Middle frontal gyrus (tissue), 1 donor: Measurements from ENCODE around the gene MESP2.

Experiments used
- DNase-seq: peaks from one replicate; pipeline ENCODE4 v3.0.0-alpha.2; 2015; ENCODE audit warnings: low spot score; ENCODE audit errors: extremely low spot score

MESP2 gene

DNA sequence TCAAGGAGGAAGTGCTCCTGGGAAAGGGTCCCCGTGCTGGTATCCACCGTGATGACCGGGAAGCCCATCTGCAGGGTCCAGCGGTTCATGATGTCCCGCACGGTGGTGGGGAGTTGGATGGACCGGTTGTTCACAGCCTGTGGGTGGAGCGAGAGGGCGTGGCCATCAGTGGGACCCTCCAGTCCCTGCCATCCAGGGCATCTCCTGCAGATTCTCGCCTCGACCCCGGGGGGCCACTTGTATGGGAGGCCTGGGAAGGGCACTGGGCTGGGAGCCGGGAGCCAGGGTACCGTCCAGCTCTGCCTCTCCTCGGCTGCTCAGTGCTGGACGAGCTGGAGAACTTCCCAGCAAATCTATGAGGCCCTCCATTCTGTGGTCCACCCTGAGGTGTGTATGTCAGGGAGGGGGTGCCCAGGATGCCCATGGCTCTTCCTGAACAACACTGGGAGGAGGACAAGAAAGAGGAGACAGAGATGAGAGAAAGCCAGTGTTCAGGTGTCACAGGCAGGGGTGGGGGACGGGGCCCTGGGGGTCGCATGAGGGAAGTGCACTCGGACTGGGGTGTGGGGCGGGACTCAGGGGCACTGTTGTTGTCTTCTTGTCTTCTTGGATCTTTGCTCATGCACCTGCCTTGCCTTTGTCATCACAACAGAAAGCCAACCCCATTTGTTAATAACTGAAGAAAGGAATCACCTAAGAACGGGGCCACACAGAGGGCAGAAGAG lies 25.5 kb downstream of the MESP2 start:
- DNase-seq = no peak

DNA sequence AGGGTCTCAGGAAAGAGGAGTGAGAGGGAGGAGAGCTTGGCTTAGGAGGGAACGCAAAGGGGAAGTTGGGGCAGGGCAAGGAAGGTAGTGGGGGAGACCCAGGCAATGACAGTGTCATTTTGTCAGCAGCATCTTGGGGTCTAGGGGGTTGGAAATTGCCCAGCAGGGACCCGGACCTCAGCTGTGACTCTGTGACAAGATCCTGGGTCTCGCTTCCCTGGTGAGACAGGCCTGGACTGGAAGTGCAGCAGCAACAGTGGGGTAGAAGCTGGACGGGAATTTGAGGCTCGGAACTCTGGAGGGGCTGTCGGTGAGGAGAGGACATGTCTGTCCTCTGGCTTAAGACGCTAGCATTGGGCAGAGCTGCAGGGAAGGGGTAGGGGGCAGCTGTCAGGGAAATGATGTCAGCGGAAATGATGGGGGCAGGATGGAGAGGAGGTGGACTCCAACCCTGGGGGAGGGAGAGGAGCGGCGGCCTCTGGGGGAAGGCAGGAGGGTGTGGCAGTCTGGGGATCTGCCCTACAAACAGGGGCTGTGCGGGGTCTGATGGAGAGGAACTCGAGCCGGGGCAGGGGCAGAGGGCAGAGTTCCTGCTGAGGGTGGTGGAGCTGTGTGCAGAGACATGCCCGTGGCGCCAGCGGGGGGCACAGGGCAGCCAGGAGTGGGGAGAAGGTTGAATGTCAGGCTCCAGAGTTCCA lies 26.2 kb downstream of the MESP2 start:
- no peak for DNase-seq

DNA sequence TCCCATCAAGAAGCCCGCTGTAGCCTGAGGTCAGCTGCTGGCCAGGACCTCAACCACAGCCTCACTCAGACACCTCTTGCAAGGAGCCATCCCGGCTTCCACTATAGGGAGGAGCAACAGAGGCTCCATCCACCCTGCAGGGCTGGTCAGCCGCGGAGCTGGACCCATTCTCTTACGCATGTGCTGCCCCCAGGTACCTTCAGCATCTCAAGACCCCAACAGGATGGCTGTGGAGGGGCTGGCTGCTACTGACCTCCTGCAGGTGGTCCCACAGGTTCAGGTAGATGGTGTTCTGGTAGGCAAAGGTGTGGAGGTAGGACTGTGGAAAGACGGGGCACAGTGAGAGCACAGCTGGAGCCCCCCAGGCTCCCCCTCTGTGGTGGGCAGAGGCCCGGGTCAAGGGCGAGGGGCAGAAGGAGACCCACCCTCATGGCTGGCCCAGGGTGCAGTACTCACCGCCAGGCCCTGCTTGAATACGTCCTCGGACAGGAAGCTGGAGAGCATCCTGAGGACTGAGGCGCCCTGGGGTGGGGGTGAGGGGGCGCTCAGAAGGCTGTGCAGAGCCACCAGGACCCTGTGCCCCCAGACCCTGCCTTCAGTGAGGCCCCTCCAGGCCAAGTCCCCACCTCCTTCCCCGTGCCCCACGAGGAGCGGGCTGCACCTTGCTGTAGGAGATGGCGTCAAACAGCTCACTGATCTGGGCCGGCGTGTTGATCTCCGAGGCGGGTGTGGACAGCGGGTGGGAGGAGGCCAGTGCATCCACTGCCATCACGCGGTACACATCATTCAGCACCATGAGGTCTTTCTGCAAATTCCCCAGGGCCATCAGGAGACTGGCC lies 27.1 kb downstream of the MESP2 start:
- no peak for DNase-seq

DNA sequence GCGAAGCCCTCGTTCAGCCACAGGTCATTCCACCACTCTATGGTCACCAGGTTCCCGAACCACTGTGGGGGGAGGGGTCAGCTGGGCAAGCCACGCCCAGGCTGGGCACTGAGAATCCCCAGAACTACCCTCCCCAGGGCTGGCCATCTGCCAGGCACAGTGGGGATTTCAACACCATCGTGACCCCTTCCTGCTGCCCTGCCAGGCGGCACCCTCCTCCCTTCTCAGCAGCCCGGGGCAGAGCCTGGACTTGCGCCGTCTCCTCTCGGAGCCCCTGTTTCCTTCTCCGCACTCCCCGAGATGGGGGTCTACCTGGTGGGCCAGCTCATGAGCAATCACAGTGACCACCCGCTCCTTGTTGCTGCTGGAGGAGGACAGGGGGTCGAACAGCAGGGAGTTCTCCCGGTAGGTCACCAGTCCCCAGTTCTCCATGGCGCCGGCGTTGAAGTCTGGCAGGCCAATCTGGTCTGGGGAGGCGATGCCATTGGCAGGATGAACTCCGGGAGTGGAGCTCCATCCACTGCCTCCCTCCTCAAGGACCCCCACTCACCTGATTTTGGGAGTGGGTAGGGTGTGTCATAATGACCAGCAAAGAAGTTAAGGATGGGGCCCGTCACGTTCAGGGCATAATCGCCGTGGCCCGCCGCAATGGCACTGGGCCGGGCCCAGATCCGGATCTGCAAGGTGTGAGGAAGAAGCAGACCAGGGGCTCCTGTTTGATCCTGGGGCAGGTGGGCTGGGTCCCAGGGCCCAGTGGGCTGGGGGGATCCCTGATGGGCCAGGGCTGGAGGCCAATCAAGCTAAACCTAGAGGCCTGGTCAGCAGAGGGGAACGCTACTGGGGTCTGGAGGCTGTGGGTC lies 28.0 kb downstream of the MESP2 start:
- no peak for DNase-seq

DNA sequence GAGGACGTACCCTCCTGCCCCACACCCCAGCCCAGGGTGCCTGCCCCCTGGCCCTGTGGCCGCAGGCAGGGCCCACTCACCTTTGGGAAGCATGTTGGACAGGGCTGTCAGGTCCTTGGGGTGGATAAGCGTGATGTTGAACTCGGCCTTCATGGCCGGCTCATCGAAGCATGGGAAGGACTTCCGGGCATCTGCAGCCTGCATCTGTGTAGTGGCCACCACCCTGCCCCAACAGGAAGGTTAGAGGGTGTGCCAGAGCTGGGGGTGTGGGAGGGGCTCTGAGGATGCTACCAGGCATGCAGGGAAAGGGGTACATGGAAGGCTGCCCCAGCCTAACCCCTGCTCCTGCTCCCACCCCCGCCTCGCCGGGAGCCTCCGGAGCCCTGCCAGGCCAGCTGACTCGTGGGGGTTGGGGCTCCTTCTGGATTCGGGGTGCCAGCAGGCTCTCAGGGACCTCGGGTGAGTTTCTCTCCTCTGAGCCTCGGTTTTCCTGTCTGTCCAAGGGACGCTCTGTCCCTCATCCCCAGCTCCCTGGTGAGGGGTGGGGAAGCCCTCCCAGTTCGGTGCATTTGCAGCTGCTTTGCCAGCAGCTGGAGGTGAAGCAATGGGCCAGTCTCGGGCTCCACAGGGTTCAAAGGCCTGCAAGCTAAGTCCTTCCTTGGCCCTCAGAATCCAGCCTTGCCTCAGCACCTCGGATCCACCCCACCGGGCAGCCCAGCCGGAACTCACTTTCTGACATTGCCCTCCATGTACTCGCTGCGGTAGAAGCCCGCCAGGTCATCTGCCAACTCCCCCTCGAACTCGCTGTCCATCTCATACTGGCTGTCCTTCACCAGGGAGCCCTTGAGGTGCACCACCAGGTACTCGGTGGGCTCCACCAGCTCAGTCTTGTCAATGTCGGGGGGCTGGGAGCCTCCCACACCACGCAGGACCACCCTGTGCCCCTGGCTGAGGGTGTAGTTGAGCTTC lies 29.4 kb downstream of the MESP2 start:
- no peak for DNase-seq

DNA sequence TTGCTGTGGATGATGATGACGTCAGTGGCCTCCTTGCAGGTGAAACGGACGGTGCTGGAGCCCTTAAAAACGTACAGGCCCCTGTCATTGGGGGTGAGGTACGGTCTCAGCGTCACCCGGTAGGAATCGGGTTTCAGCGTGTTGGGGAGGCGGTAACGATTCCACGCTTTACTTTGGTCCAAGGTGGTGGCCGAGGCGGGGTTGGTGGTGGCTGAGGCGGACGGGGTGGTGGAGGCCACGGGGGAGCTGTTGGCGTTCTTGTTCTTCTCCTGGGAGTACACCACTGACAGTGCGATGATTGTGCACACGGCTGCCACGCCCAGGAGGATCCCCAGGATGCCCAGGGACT lies 30.1 kb downstream of the MESP2 start:
- no peak for DNase-seq

DNA sequence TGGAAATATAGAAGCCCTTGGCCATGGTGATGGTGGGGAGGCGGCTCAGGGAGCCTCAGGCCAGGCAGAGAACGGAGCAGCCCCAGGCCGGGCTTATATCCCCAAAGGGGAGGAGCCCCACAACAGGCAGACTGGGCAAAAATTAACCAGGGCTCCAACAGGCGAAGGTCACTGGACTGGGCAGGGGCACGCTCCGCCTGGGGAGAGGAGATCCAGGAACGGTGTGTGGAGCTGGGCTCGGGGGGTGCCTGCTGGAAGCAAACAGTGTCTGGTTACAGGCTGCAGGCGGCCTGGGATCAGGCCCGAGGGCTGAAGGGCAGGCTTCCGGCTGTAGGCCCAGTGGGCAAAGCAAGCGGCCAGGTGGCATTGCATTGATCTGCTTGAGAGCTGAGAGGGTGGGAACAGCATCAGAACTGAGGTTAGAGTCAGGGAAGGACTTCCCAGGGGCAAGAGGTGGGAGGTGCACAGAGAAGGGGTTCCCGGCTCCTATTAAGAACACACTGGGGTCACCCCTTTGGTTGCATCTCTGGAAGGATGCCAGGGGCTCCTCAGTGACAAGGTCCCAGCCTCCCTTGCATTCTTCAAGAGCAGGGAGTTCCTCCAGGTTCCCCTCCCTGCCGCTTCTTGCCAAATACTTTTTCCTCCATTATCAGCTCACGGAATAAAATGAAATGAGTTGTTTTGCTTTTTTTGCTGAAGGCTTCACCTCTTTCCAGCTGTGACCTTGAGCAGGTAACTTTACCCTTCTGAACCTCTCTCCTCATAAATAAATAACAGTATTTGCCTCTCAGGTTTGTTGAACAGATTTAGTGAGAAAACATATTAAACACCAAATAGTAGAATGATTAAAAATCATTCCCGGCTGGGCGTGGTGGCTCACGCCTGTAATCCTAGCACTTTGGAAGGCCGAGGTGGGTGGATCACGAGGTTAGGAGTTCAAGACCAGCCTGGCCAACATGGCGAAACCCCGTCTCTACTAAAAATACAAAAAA lies 30.7 kb downstream of the MESP2 start:
- DNase-seq = no peak

DNA sequence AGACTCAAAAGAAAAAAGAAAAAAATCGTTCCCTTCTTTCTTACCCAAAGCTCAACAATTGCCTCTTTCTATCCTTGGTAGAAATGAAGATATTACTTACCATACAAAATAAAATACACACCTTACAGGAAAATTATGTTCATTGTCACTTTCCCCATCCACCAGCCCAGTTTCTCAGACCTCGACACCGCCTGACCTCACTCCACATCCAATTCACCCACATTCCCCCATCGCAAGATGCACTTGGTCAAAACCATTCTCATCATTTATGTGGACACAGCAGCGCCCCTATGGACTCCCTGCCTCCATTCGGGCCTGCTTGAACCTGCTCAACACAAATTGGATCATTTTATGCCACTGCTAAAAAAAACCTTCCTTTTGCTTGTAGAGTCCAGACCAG lies 31.6 kb downstream of the MESP2 start:
- no peak for DNase-seq

DNA sequence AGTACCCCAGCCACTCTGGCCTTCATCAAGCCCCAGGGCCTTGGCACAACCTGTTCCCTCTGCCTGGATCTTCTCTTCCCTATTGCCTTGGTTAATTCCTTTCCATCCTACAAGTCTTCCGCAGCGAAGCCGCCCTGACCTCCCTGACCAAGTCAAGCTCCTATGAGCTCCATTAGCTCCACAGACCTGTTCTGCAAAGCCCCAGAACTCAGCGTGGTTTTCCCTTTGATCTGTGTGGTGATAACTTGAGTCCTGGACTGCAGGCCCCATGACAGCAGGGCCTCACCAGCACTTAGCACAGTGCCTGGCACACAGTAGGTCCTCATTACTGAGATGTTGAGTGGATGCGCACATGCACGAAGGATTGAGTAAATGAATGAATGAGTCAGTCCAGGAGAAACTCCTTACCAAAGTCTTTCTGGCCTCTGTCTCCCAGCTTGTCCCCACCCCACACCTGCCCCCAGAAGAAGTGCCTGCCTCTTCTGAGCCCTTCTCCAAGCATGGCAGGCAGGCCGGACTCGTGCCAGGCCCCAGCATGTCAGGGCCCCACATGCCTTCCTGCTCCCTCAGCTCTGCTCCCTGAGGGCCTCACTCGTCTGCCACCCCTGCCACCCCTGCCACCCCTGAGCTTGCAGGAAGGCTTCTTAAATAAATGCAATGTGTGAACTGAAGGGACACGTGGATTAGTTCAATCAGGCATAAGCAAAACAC lies 32.2 kb downstream of the MESP2 start:
- no peak for DNase-seq

DNA sequence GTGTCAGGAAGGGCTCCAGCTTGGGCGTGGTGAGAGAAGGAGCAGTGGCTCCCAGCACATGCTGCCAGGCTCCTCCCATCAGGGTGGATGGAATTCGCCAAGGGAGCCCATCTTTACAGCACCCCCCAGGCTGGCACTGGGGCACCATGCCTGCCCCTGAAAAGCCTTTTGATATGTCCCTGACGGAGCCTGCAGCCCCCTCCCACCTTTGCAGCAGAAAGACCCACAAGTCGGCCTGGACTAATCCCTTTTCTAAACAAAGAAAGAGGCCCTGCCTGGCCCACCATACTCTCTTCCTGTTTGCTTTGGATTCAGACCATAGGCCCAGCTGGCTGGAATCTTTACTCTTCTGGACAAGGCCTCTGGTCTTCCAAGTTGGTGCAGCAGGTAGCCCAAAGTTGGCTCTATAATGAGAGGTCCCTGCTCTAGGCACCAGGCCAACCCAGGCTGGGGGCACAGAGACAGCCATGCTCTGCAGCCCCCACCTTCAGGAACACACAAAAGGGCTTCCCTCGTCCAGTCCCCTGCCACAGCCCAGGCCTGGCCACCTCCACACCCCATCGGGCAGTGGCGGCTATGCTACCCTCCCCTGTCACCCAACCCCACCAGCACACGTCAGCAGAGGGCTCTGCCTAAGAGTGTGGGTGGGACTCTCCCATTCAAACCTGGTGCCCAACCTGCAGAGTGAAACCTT lies 33.1 kb downstream of the MESP2 start:
- no peak for DNase-seq

DNA sequence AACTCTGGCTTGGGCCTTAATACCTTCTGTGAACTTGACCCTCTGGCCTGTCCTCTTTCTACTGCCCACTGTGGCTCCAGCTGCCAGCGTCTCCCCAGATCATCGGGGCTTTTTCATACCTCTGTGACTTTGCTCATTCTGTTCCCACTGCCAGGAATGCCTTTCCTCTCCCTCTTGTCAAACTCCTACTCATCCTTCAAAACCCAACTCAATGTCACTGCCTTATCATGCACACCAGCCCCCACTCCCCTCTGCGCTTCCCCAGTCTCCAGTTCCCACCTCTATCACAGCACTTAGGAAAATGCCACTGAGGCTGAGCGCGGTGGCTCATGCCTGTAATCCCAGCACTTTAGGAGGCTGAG lies 33.6 kb downstream of the MESP2 start:
- no peak for DNase-seq

DNA sequence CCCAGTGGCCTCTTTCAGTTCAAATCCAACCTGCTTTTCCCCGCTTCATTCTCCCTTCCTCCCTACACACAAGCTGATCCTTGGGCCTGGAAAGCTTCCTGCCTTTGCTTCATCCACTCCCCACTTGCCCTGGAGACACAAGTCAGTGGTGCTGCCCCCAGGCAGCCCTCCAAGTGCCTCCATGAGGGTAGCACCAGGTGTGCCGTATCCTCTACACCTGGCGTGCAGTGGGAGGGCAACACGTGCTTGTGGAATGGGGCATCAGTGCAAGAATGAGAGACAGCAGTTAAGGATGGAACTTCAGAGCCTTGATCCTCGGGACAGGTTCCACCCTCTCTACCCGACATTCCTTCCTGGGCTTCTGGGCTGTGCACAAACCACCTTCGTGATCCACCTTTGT lies 34.7 kb downstream of the MESP2 start:
- DNase-seq = no peak

DNA sequence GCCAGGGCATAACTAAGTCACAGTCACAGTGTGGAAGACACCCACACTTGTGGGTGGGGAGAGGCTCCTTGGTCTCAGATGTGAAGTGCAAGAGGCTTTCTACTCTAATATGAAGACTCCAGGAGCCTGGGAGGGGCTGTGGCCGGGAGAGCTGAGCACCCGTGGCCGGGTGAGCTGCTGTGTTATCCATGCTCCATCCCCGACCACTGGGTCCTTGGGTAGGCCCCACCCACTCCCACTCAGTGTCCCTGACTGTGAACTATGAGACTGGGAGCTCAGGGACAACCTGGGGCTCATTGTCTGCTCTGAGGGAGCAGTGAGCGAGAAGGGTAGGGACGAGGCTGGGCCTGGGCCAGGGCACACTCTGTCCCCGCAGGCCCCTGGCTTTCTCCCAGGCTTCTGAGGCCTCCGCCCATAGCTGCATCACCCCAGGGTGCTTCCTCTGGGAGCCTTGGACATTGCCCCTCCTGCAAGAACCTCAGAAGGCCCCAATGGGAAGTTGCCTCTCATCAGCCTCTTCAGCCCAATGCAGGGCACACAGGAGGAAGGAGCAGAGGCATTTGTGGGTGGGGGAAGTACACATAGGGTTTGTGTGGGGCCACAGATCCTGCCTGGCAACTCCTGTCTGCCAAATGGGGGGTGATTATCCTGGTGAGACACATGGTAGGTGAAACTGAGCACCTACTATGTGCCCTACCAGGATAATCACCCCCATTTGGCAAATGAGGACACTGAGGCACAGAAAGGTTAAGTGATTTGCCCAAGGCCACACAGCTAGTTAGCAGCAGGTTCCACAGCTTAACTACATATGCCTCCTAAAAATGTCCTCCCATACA lies 36.1 kb downstream of the MESP2 start:
- DNase-seq = no peak

DNA sequence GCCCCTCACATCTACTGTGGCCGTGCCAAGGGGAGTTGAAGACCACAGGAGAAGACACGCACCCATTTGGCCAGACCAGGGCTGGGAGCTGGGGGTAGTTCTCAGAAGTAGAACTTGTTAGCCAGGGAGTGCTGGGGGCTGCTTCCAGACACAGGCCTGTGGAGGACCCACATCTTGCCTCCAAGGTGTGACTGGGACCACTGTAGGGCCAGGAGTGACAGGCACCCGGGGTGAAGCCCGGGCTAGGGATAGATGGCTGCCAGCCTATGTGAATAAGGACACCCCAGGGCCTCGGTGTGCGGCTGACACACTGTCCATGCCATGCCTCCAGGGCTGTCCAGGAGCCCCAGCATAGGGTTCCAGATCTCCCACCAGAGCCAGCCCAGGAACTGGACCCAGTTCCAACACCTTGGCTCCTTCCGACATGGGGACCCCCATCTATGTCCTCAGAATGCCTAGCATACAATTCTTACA lies 36.8 kb downstream of the MESP2 start:
- DNase-seq = no peak

DNA sequence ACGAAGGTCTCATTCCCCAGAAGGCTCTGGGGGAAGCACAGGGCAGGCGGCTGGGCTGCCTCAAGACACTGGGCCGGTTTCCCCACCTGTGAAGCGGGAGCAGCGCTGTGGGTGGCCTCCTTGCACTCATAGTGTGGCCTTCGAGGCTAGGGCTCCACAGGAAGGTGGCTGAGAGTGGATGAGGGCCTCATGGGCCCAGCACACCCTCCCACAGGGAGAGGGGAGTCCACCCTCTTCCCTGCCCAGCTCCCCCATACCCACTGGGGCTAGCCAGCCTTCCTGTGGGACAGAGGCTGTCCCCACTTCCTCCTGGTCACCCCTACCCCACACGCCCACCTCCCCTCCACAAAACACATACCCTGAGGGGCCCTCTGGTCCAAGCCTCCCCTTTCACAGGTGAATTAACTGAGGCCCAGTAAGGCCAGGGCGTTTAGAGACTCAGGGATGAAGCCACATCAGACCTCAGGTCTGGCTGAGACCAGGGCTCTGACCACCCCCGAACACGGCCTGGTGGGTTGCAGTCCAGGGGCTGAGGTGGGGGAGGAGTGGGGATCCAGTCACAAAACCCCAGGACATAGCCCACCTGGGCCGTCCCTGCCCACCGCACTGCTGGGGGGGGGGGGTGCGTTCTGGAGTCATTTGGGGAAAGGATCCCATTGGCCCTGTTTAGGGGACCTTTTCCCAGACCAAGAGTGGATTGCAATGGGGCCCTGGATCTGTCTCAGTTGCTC lies 37.4 kb downstream of the MESP2 start:
- no peak for DNase-seq

DNA sequence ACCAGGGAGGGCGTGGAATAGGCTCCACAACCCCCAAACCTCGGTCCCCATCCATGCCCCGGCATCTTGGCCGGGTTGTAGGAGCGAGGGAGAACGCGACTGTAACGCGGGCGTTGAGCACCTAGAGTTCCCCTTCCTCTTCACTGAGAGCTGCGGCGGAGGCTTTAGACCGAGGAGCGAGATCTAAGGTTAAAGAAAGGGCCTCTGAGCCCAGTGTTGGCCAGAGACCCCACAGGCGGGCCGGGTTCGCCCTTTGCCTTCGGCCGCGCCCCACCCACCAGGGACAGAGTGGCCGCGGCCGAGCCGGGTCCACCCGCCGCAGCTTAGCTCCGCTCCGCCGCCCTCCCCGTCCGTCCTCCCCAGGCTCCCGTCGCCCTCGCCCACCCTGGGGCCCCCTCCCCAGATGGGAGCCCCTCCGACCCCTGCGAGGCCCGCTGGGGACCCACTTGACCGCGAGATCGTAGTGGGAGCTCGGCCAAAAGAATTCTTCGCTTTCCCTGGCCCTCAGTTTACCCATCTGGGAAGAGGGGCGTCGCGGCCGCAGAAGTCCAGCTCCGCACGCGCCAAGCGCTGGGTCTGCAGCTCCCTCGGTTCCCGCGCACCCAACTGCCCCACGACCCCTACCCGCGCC lies 38.1 kb downstream of the MESP2 start:
- no peak for DNase-seq
